Loucy (cell line): ENCODE measurements around the gene CORO2B.
A peak's percentile ranks its signal among the peaks of the same experiment; 100 is the strongest.

Source experiments
- H2AFZ ChIP-seq: fragments of 200-600 bp; sonication (generic); 2 replicates; pipeline ENCODE4 v1.6.0; 2016; ENCODE audit warnings: antibody characterized with exemption, mild to moderate bottlenecking, low read length, moderate library complexity
- H3F3A ChIP-seq: fragments of 200-600 bp; 2 replicates; pipeline ENCODE4 v1.6.0; 2016; ENCODE audit warnings: antibody characterized with exemption, low read depth, mild to moderate bottlenecking
- H3K27me3 ChIP-seq: fragments of 200-600 bp; sonication (generic); 2 replicates; pipeline ENCODE4 v1.6.1; 2014; ENCODE audit warnings: low read length, mild to moderate bottlenecking; ENCODE audit not compliant: insufficient read depth, poor library complexity, severe bottlenecking
- H3K36me3 ChIP-seq: fragments of 200-600 bp; sonication (generic); 2 replicates; pipeline ENCODE4 v1.6.1; 2016; ENCODE audit warnings: low read length; ENCODE audit not compliant: insufficient read depth
- H3K4me1 ChIP-seq: fragments of 200-600 bp; sonication (generic); 2 replicates; pipeline ENCODE4 v1.5.1; 2014; ENCODE audit warnings: low read length, mild to moderate bottlenecking; ENCODE audit not compliant: insufficient read depth, poor library complexity, severe bottlenecking
- H3K4me2 ChIP-seq: fragments of 200-600 bp; sonication (generic); 2 replicates; pipeline ENCODE4 v1.6.0; 2014; ENCODE audit warnings: antibody characterized with exemption, low read length, low read depth, mild to moderate bottlenecking; ENCODE audit not compliant: poor library complexity, severe bottlenecking
- H3K4me3 ChIP-seq: fragments of 200-600 bp; sonication (generic); 2 replicates; pipeline ENCODE4 v1.5.1; 2014; ENCODE audit warnings: low read length, mild to moderate bottlenecking, mixed read lengths; ENCODE audit not compliant: poor library complexity, severe bottlenecking
- H3K79me2 ChIP-seq: fragments of 200-600 bp; sonication (generic); 2 replicates; pipeline ENCODE4 v1.6.1; 2014; ENCODE audit warnings: low read length; ENCODE audit not compliant: insufficient read depth
- H3K9ac ChIP-seq: fragments of 200-600 bp; sonication (generic); 2 replicates; pipeline ENCODE4 v1.6.0; 2014; ENCODE audit warnings: mild to moderate bottlenecking, low read depth, low read length, moderate library complexity; ENCODE audit not compliant: poor library complexity, severe bottlenecking
- H3K9me2 ChIP-seq: fragments of 200-600 bp; sonication (generic); replicated peaks from 2 replicates; pipeline ENCODE4 v1.6.1; 2016; ENCODE audit warnings: low read depth, low read length, mixed read lengths
- H3K9me3 ChIP-seq: fragments of 200-600 bp; sonication (generic); 2 replicates; pipeline ENCODE4 v1.6.1; 2014; ENCODE audit warnings: mild to moderate bottlenecking, antibody characterized with exemption, low read length, low read depth; ENCODE audit not compliant: insufficient read depth
- H4K20me1 ChIP-seq: fragments of 200-600 bp; sonication (generic); 2 replicates; pipeline ENCODE4 v1.6.0; 2014; ENCODE audit warnings: antibody characterized with exemption, low read length, mild to moderate bottlenecking; ENCODE audit not compliant: insufficient read depth, poor library complexity, severe bottlenecking
- CTCF ChIP-seq: fragments of 200-600 bp; sonication (generic); conservative IDR thresholded peaks from 2 replicates; pipeline ENCODE4 v1.5.1; 2014; ENCODE audit warnings: mild to moderate bottlenecking, antibody characterized with exemption, low read length
- EZH2phosphoT487 ChIP-seq: fragments of 200-600 bp; IDR thresholded peaks from 2 replicates; pipeline ENCODE4 v1.6.1; 2018; ENCODE audit warnings: antibody characterized with exemption, mild to moderate bottlenecking, moderate library complexity, borderline replicate concordance

CORO2B gene

GRCh38 chr15:68630836-68631235, 52.0 kb downstream of the CORO2B start:
- no peaks in the 10 kb centered on the region for H3K4me1 ChIP-seq
- no peaks in the 10 kb centered on the region for H4K20me1 ChIP-seq
- TF ChIP-seq EZH2phosphoT487 (no peak), CTCF (peak; percentile 36)
- no peak overlapping the region for H2AFZ ChIP-seq
- no peaks in the 10 kb centered on the region for H3K79me2 ChIP-seq
- no peaks in the 10 kb centered on the region for H3K36me3 ChIP-seq
- H3K9me3 ChIP-seq, result no peaks in the 10 kb centered on the region
- H3K27me3 ChIP-seq, result no peaks in the 10 kb centered on the region
- H3K4me3 ChIP-seq, result no peak overlapping the region
- H3K9ac ChIP-seq, result no peak overlapping the region
- no peaks in the 10 kb centered on the region for H3K9me2 ChIP-seq
- no peak overlapping the region for H3K4me2 ChIP-seq
- no peaks in the 10 kb centered on the region for H3F3A ChIP-seq

GRCh38 chr15:68631601-68632051, 52.8 kb downstream of the CORO2B start:
- Histone ChIP-seq H3K4me1 (no peaks in the 10 kb centered on the region), H3K4me2 (no peak overlapping the region), H3K4me3 (no peak overlapping the region), H3K27me3 (no peaks in the 10 kb centered on the region), H3K9me3 (no peaks in the 10 kb centered on the region), H3F3A (no peaks in the 10 kb centered on the region), H3K79me2 (no peaks in the 10 kb centered on the region), H3K9ac (no peak overlapping the region), H3K9me2 (no peaks in the 10 kb centered on the region), H3K36me3 (no peaks in the 10 kb centered on the region), H4K20me1 (no peaks in the 10 kb centered on the region), H2AFZ (no peak overlapping the region)
- TF ChIP-seq EZH2phosphoT487 (no peak), CTCF (no peak; the same call in 1 of the 2 replicates)

- no peaks in the 10 kb centered on the region for H3K27me3 ChIP-seq
- H4K20me1 ChIP-seq, result no peaks in the 10 kb centered on the region
- no peaks in the 10 kb centered on the region for H3F3A ChIP-seq
- H3K9ac ChIP-seq, result no peak overlapping the region
- H3K9me3 ChIP-seq, result no peaks in the 10 kb centered on the region
- H3K4me3 ChIP-seq, result no peak overlapping the region
- H3K4me2 ChIP-seq, result no peak overlapping the region
- H2AFZ ChIP-seq, result no peak overlapping the region
- TF ChIP-seq EZH2phosphoT487 (no peak), CTCF (no peak)
- H3K79me2 ChIP-seq, result no peaks in the 10 kb centered on the region
- no peaks in the 10 kb centered on the region for H3K9me2 ChIP-seq
- no peaks in the 10 kb centered on the region for H3K4me1 ChIP-seq
- no peaks in the 10 kb centered on the region for H3K36me3 ChIP-seq
Observed at GRCh38 chr15:68632101-68632500, 53.3 kb downstream of the CORO2B start.
